CD4-positive, alpha-beta T cell treated with Interferon alpha-2 for 1 hour (primary cell): Measurements from ENCODE around the gene TGIF2LY.
"Not testable (repeated sequence)": the region's sequence is repeated elsewhere in the genome, so short reads cannot be mapped to it uniquely, and the experiment has no call there.

Experiments
- DNase-seq, 2 donors: peaks; one replicate each; pipeline ENCODE4 v3.0.0-alpha.2; 2020 to 2022

Gene TGIF2LY

DNA sequence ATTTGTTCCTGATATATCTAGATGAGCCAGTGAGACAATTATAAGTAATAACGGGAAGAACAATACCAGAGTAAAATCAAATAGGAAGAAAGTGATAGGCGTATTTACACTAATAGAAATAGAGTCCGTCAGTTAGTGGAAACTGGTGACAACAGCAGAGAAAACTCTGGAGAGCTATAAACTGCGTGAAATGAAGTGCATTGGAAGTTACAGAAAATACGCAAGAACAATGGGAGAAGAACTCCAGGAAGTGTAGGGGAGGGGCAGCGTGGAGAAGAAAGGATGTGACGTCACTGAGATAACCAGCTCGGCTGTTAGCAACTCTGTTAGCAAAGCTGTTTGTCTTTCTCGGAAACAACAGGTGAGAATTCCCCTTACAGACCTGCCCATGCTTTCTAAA is at the start of gene TGIF2LY:
TSS of gene TGIF2LY (plus strand) at position 301 of the 400 bp plus-strand sequence. CDS start 178 bp downstream, outside the sequence.
- not testable (repeated sequence) for DNase-seq
